GM12872 (cell line): ENCODE results near the gene NEURL1B.

Experiments
- CTCF ChIP-seq: IDR thresholded peaks from 3 replicates; pipeline ENCODE4 v1.5.1; 2011; ENCODE audit warnings: low read depth, mild to moderate bottlenecking, low read length, moderate library complexity; ENCODE audit not compliant: insufficient read depth

The NEURL1B gene

DNA sequence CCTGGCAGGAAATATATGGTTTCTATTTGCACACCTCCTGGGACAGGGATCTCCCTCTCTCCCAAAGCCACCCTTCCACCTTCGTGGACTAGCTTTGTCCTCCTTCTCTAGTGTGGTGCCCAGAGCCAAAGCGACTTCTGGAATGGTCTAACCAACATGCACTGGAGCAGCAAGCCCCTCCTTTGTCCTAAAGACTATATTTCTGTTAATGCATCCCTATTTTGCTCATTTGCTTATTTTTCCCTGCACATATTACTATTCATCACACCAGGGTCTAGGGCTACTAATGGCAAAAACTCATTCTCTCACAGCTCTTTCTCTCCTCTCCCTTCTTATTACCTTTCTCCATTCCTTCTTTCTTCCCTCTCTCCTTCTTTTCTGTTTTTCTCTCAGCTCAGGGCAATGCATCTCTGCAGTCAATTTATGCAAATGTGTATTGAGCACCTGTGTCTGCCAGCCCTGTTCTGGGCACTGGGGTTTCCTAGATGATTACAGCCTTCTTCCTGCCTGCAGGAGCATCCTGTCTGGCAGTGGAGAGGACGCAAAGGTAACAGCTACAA, 2.8 kb upstream of the NEURL1B start:
- TF ChIP-seq CTCF, result no peak

DNA sequence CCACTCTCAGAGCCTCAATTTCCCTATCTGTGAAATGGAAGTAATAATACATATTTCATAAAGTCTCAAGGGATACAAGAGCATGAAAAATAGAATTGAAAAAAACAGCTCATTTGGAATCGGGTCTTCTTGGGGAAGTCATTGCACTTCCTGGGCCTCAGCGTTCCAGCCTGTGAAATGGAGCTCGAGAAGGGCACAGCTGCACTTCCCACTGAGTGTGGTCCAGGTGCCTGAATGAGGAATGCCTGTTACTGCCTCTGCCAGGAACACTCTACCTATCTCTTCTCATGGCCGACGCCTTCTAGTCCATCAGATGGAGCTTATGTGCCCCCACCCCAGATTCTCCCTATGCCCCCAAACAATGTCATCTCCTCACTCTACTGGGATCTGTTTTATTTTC, 924 bp upstream of the NEURL1B start:
- TF ChIP-seq CTCF, result no peak

GRCh38 chr5:172641359-172642050, 442 bp downstream of the NEURL1B start:
- 0 out of 3 replicates have a peak, but pooled peaks have one; percentile 7 for TF ChIP-seq CTCF

GRCh38 chr5:172642051-172642409, 967 bp downstream of the NEURL1B start:
- no peak for TF ChIP-seq CTCF

GRCh38 chr5:172642486-172642885, 1.4 kb downstream of the NEURL1B start:
- no peak for TF ChIP-seq CTCF

- no peak for TF ChIP-seq CTCF
Observed at GRCh38 chr5:172642926-172643871, 2.1 kb downstream of the NEURL1B start.

DNA sequence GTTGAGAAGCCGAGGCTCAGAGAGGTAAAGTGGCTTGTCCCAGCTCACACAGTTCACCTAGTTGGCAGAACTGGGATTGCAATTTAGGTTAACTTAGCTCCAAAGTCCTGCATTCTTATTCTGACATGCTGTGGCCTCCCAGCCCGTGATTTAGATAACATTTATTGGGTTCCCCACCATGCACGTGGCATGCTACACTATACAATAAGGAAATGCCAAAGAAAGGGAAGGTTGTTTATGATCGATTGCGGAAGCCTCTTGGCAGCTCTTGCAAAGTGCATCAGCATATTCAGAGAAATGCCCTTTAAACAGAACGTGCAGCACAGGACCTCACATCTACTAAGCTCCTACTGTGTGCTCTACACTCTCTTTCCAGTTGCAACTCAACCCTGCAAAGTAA, 3.2 kb downstream of the NEURL1B start:
- no peak for TF ChIP-seq CTCF
